Vagina (tissue), 2 donors: ENCODE data around the gene GNG8.

Source experiments
- CTCF ChIP-seq, 3 experiments: fragments of 450-650 bp in 2 of 3; fragments of 200-600 bp in 1 of 3; sonication (generic) in 1 of 3; IDR thresholded peaks; one replicate each; pipeline ENCODE4 v1.5.1; 2017 to 2019; ENCODE audit warnings: antibody characterized with exemption in 3 of 3, mild to moderate bottlenecking in 2 of 3, moderate library complexity in 2 of 3
- POLR2AphosphoS5 ChIP-seq, 2 donors: sonication (generic); formaldehyde crosslinking; IDR thresholded peaks; one replicate each; pipeline ENCODE4 v1.9.0; 2017; ENCODE audit warnings: antibody characterized with exemption in 2 of 2, mild to moderate bottlenecking in 2 of 2, low read depth in 1 of 2; ENCODE audit not compliant: insufficient read depth in 1 of 2

GRCh38 chr19:46631481-46631880 lies 4.5 kb downstream of the GNG8 start:
- TF ChIP-seq CTCF (IDR thresholded peaks at IDR 0.05) (no peak), POLR2AphosphoS5 (IDR thresholded peaks at IDR 0.05; ENCODE audit: insufficient read depth in 1 of 2, low read depth in 1 of 2) (peak in 1 of 2 donors; percentile 36)
